Sigmoid colon (tissue), 4 donors: ENCODE results near the gene NDST1.

Experiments used
- EP300 ChIP-seq, 4 donors: sonication (generic); formaldehyde crosslinking; IDR thresholded peaks; one replicate each; pipeline ENCODE4 v1.6.1; 2017; ENCODE audit warnings: antibody characterized with exemption in 4 of 4
- POLR2A ChIP-seq, 2 donors: fragments of 450-650 bp; IDR thresholded peaks; one replicate each; pipeline ENCODE4 v1.6.1; 2016; ENCODE audit warnings: antibody characterized with exemption in 2 of 2, mild to moderate bottlenecking in 2 of 2, moderate library complexity in 2 of 2
- POLR2AphosphoS5 ChIP-seq, 4 donors: sonication (generic); formaldehyde crosslinking; IDR thresholded peaks; one replicate each; pipeline ENCODE4 v1.6.1; 2017; ENCODE audit warnings: antibody characterized with exemption in 4 of 4
- TF ChIP-seq, protein P1 (sequence below), 4 experiments: fragments of 450-650 bp in 3 of 4; fragments of 200-600 bp in 1 of 4; IDR thresholded peaks; one replicate each; pipeline ENCODE4 v1.5.1; 2016 to 2019; ENCODE audit warnings: antibody characterized with exemption in 4 of 4, mild to moderate bottlenecking in 3 of 4, moderate library complexity in 2 of 4

- TF ChIP-seq, protein P1, sequence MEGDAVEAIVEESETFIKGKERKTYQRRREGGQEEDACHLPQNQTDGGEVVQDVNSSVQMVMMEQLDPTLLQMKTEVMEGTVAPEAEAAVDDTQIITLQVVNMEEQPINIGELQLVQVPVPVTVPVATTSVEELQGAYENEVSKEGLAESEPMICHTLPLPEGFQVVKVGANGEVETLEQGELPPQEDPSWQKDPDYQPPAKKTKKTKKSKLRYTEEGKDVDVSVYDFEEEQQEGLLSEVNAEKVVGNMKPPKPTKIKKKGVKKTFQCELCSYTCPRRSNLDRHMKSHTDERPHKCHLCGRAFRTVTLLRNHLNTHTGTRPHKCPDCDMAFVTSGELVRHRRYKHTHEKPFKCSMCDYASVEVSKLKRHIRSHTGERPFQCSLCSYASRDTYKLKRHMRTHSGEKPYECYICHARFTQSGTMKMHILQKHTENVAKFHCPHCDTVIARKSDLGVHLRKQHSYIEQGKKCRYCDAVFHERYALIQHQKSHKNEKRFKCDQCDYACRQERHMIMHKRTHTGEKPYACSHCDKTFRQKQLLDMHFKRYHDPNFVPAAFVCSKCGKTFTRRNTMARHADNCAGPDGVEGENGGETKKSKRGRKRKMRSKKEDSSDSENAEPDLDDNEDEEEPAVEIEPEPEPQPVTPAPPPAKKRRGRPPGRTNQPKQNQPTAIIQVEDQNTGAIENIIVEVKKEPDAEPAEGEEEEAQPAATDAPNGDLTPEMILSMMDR (IDR thresholded peaks at IDR 0.05), result no peak
- TF ChIP-seq POLR2AphosphoS5 (IDR thresholded peaks at IDR 0.05), result no peak
- no peak for TF ChIP-seq POLR2A (IDR thresholded peaks at IDR 0.05)
- no peak for TF ChIP-seq EP300 (IDR thresholded peaks at IDR 0.05)
Observed at GRCh38 chr5:150559088-150559487, 51.2 kb downstream of the NDST1 start.
